SU-DHL-6 (cell line): Measurements from ENCODE around the gene ANKRD22.
"Not testable (repeated sequence)": the region's sequence is repeated elsewhere in the genome, so short reads cannot be mapped to it uniquely, and the experiment has no call there.

ENCODE experiments used
- H2AFZ ChIP-seq: fragments of 200-600 bp; sonication (generic); 2 replicates; pipeline ENCODE4 v1.6.1; 2014; ENCODE audit warnings: low read depth, mild to moderate bottlenecking, moderate library complexity, mixed read lengths, antibody characterized with exemption, low read length; ENCODE audit not compliant: severe bottlenecking
- H3F3A ChIP-seq: fragments of 200-600 bp; shearing (Covaris generic); 2 replicates; pipeline ENCODE4 v1.6.0; 2016; ENCODE audit warnings: antibody characterized with exemption, mild to moderate bottlenecking; ENCODE audit not compliant: insufficient read depth
- H3K27ac ChIP-seq: fragments of 200-600 bp; sonication (generic); 2 replicates; pipeline ENCODE4 v1.5.1; 2016; ENCODE audit warnings: low read depth, mild to moderate bottlenecking, low read length, moderate library complexity, mixed read lengths
- H3K27me3 ChIP-seq: fragments of 200-600 bp; sonication (generic), shearing (Covaris generic); 2 replicates; pipeline ENCODE4 v1.6.0; 2014; ENCODE audit warnings: mild to moderate bottlenecking, low read length
- H3K36me3 ChIP-seq: fragments of 200-600 bp; sonication (generic); 2 replicates; pipeline ENCODE4 v1.6.1; 2014; ENCODE audit warnings: mild to moderate bottlenecking, low read length, mixed read lengths
- H3K4me2 ChIP-seq: fragments of 300-600, 200-600 bp; shearing (Covaris generic), sonication (generic); 2 replicates; pipeline ENCODE4 v1.6.0; 2014; ENCODE audit warnings: low read length, low read depth, mild to moderate bottlenecking; ENCODE audit not compliant: poor library complexity, severe bottlenecking
- H3K4me3 ChIP-seq: fragments of 200-600 bp; sonication (generic); 2 replicates; pipeline ENCODE4 v1.5.1; 2014; ENCODE audit warnings: antibody characterized with exemption, low read length, mild to moderate bottlenecking, mixed read lengths; ENCODE audit not compliant: insufficient read depth, poor library complexity, severe bottlenecking
- H3K79me2 ChIP-seq: fragments of 200-600 bp; sonication (generic); 2 replicates; pipeline ENCODE4 v1.6.1; 2014; ENCODE audit warnings: mild to moderate bottlenecking, low read length, moderate library complexity; ENCODE audit not compliant: insufficient read depth
- H3K9ac ChIP-seq: fragments of 200-600 bp; sonication (generic); 2 replicates; pipeline ENCODE4 v1.7.0; 2014; ENCODE audit warnings: mild to moderate bottlenecking, low read length
- H3K9me2 ChIP-seq: fragments of 200-600 bp; sonication (generic); replicated peaks from 2 replicates; pipeline ENCODE4 v1.6.1; 2014; ENCODE audit warnings: low read length; ENCODE audit not compliant: insufficient read depth
- H3K9me3 ChIP-seq: fragments of 200-600 bp; sonication (generic); 2 replicates; pipeline ENCODE4 v1.6.1; 2014; ENCODE audit warnings: low read length, mixed read lengths; ENCODE audit not compliant: insufficient read depth
- H4K20me1 ChIP-seq: fragments of 200-600 bp; sonication (generic); 2 replicates; pipeline ENCODE4 v1.6.1; 2014; ENCODE audit warnings: low read depth, mild to moderate bottlenecking, antibody characterized with exemption, low read length, moderate library complexity, mixed read lengths
- EZH2phosphoT487 ChIP-seq: fragments of 200-600 bp; sonication (generic), shearing (Covaris generic); conservative IDR thresholded peaks from 2 replicates; pipeline ENCODE4 v1.6.1; 2018; ENCODE audit warnings: mild to moderate bottlenecking, antibody characterized with exemption, low read length, moderate library complexity, mixed read lengths
- TF ChIP-seq, protein P1 (sequence below): fragments of 200-600 bp; sonication (generic); IDR thresholded peaks from one replicate; pipeline ENCODE4 v1.5.1; 2017; ENCODE audit warnings: antibody characterized with exemption, mild to moderate bottlenecking, low read length, moderate library complexity; ENCODE audit not compliant: insufficient read depth, poor library complexity, severe bottlenecking

Gene ANKRD22

DNA sequence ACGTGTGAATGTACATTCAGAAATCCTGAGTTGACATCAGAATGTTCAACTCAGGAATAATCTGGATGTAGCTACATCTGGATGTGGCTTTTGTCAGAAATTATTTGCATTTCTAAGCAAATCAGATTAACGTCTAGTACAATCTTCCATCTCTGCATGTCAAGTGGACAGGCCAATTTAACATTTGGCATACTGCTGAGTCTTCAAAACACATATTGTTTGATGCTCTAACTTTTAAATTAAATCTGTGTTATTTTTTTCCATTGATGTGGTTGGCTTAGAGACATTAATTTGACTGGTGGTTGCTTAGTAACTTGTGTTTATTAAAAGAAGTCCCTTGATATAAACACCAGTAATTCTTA lies 31.8 kb upstream of the ANKRD22 start:
- H3K4me2 ChIP-seq, result peak overlapping the region; percentile 19
- TF ChIP-seq, protein P1, sequence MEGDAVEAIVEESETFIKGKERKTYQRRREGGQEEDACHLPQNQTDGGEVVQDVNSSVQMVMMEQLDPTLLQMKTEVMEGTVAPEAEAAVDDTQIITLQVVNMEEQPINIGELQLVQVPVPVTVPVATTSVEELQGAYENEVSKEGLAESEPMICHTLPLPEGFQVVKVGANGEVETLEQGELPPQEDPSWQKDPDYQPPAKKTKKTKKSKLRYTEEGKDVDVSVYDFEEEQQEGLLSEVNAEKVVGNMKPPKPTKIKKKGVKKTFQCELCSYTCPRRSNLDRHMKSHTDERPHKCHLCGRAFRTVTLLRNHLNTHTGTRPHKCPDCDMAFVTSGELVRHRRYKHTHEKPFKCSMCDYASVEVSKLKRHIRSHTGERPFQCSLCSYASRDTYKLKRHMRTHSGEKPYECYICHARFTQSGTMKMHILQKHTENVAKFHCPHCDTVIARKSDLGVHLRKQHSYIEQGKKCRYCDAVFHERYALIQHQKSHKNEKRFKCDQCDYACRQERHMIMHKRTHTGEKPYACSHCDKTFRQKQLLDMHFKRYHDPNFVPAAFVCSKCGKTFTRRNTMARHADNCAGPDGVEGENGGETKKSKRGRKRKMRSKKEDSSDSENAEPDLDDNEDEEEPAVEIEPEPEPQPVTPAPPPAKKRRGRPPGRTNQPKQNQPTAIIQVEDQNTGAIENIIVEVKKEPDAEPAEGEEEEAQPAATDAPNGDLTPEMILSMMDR, result no peak
- no peak for TF ChIP-seq EZH2phosphoT487
- no peaks in the 10 kb centered on the region for H3K9me3 ChIP-seq

DNA sequence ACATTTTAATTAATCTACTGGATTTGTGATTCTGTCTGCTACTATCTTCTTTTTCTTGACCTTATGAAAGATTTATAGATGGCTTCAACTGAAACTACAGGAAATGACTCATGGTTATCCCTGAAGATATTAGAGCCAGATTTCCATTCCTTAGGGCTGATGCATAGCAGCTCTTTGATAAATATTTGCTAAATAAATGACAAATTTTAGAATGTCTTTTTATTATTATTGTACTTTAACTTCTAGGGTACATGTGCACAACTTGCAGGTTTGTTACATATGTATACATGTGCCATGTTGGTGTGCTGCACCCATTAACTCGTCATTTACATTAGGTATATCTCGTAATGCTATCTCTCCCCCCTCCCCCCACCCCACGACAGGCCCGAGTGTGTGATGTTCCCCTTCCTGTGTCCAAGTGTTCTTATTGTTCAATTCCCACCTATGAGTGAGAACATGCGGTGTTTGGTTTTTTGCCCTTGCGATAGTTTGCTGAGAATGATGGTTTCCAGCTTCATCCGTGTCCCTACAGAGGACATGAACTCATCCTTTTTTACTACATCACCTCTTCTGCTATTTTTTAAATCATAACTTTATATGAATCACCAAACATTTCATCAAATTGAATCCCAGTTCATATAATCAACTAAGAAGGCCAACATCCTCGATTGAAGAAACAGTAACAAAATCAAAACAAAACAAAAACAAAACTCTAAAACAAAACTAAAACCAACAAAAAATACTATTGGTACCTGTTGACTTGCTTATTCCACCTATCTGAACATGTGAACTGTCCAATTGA lies 31.2 kb upstream of the ANKRD22 start:
- H3K4me3 ChIP-seq, H3K9ac ChIP-seq, H3K9me2 ChIP-seq, H4K20me1 ChIP-seq, H3K9me3 ChIP-seq, H3K36me3 ChIP-seq, H3K27me3 ChIP-seq, H2AFZ ChIP-seq: not testable (repeated sequence)
- H3K79me2 ChIP-seq, result peaks cover 45% of the 10 kb centered on the region
- H3K4me2 ChIP-seq, result peak overlapping the region; percentile 95
- peaks cover 13% of the 10 kb centered on the region for H3F3A ChIP-seq
- peak overlapping the region; percentile 9; the same call in 1 of the 2 replicates for H3K27ac ChIP-seq

More for the DNA sequence above, 31.8 kb upstream of the ANKRD22 start:
- Histone ChIP-seq H3K79me2 (peaks cover 47% of the 10 kb centered on the region), H4K20me1 (no peaks in the 10 kb centered on the region), H3K4me3 (no peak overlapping the region), H3K9me2 (no peaks in the 10 kb centered on the region), H2AFZ (no peak overlapping the region), H3F3A (peaks cover 13% of the 10 kb centered on the region), H3K27me3 (no peaks in the 10 kb centered on the region), H3K27ac (peak overlapping the region; percentile 9; the same call in 1 of the 2 replicates), H3K36me3 (no peaks in the 10 kb centered on the region), H3K9ac (no peak overlapping the region)

DNA sequence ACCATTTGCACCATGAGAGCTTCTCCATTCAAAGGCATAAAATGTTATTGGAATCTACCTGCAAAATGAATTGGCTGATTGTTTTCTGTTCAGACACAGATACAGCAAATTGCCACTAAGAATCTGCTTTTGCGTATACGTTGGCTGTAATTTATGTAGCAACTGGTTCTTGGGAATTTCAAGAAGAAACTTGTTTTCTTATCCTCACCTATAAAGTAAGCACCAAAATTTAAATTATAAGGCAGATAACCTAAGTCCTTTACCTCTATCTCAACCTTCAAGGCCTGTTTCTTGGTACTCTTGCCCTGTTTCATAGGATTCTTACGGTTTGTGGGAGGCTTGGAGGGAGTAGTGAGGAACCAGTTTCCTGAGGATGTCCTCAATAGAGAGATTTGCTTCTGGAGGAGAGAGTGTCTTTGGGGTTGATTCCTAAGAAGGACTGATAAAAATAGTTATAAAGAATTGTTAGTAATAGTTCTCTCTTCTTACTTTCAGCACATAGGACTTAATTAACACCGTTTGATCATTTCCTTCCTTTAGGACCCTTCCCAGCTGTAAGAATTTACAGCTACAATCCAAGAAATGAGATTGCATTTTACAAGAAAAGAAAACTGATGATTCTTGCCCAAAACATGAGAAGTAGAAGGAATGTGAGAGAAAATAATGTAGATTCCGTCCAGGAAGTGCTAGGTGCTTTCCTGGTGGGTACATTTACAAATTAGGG lies 30.4 kb upstream of the ANKRD22 start:
- no peak overlapping the region for H2AFZ ChIP-seq
- peak overlapping the region; percentile 73; the same call in 1 of the 2 replicates for H3K9ac ChIP-seq
- H3K36me3 ChIP-seq, result no peaks in the 10 kb centered on the region
- no peaks in the 10 kb centered on the region for H3K27me3 ChIP-seq
- H3K9me3 ChIP-seq, result no peaks in the 10 kb centered on the region
- peaks cover 38% of the 10 kb centered on the region; the same call in 1 of the 2 replicates for H3K79me2 ChIP-seq
- H3K4me3 ChIP-seq, result peak overlapping the region; percentile 79
- H3F3A ChIP-seq, result peaks cover 13% of the 10 kb centered on the region
- H4K20me1 ChIP-seq, result no peaks in the 10 kb centered on the region
- TF ChIP-seq EZH2phosphoT487, result no peak
- TF ChIP-seq, protein P1, result no peak
- peak overlapping the region; percentile 95 for H3K4me2 ChIP-seq
- no peaks in the 10 kb centered on the region for H3K9me2 ChIP-seq
- H3K27ac ChIP-seq, result no peak overlapping the region
